HTERT RPE-1 (cell line): ENCODE data around the gene ST6GALNAC3.

ENCODE experiments used
- in situ Hi-C: fragments of 300-500 bp; cut with MboI; formaldehyde crosslinking; loops from 4 replicates; pipeline ENCODE4 v1.14.3; 2020; ENCODE audit warnings: low sequenced_read_pairs

The ST6GALNAC3 gene

GRCh38 chr1:76279101-76279748 lies 204.7 kb downstream of the ST6GALNAC3 start:
- in situ Hi-C loops = no loop called here

GRCh38 chr1:76281306-76281705 lies 206.8 kb downstream of the ST6GALNAC3 start:
- in situ Hi-C loops = no loop called here

GRCh38 chr1:76284842-76285241 lies 210.3 kb downstream of the ST6GALNAC3 start:
- in situ Hi-C loops = no loop called here

GRCh38 chr1:76285578-76286135 lies 211.1 kb downstream of the ST6GALNAC3 start:
- in situ Hi-C loops = no loop called here

DNA sequence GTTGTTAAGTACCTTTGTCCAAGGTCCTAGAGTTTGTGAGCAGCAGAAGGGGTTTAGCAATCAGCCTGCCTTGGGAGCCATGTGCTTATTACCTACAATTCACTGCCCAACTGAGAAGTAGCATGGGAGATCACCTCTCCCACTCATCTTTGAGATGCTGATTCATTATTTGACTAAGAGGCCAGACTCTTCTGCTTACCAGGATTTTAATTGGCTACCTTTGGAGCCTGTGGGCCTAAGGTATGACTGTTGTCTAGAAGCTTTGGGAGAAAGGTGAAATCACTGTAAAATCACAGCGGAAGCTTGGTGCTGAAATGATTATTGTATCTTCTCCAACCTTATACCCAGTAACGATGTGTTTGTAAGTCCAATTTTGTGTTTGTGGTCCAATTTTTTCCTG lies 213.4 kb downstream of the ST6GALNAC3 start:
- in situ Hi-C loops = no loop called here

DNA sequence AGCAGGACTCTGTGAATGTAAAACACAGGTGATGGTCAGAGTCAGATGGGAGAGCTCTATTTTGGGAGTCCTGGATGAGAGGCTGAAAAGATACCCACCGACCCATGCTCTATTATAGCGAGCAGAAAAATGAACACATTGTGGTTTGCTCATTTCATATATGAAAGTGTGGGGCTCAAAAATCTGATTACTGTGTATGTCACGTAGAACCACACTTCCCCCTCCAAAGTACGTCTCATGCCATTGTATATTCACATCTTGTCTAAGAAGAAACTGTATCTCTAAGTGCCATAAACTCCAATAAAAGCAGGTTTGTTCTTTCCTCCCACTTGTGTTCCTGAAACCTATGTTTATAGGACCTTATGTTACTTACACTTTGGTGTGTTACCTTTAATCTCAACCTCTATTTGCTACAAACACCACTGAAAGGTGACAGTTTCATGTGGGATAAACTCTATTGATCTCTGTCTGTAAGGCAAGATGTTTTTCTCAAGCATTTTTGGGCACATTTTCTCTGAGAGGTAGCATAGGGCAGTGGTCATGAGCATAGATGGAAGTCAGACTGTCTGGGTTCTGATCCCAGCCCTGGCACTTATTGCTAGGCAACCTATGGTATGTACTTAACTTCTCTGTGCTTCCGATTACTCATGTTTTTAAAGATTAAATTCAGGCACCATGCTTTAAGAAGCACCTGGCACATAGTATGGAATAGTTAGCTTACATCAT lies 214.4 kb downstream of the ST6GALNAC3 start:
- in situ Hi-C loops = no loop called here

GRCh38 chr1:76289692-76290091 lies 215.1 kb downstream of the ST6GALNAC3 start:
- in situ Hi-C loops = no loop called here

GRCh38 chr1:76290271-76290670 lies 215.7 kb downstream of the ST6GALNAC3 start:
- in situ Hi-C loops = no loop called here

DNA sequence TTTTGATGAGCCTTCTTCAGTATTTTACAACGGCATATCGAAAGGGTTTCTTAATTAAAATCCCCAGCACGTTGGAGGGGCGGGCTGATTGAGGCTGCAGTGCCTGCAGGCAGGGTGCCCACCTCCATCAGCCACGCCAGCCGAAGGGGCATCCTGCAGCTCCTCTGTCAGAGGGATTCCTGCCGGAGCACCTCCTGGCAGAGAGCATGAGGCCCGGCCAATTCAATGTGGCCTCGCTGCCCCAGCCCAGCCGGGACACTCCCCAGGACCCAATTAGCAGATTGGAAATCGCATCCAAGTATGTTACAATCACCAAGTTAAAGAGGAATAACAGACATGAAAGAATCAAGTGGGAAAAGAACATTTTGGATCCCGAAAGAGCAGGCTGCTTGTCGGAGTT lies 216.6 kb downstream of the ST6GALNAC3 start:
- in situ Hi-C loops = no loop called here

DNA sequence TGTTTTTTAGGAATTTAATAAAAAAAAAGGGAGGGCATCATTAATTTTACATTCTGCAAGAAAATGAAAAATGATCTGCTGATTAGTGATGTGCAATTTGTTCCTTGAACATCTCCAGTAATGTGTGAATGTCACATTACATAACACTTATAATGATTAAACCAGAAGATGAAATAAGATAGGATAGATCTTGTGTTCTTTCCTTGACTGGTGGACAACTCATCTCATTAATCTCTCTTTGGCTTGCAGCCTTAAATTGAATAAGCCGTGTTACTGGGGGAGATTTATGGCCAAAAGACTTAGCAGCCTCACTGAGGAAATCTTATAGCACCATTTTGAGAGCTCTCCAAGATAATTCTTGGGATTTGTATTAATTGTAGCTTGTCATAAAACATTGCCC lies 217.2 kb downstream of the ST6GALNAC3 start:
- in situ Hi-C loops = no loop called here

GRCh38 chr1:76292418-76293184 lies 218.1 kb downstream of the ST6GALNAC3 start:
- in situ Hi-C loops = no loop called here

GRCh38 chr1:76293831-76294230 lies 219.3 kb downstream of the ST6GALNAC3 start:
- in situ Hi-C loops = no loop called here

- in situ Hi-C loops = no loop called here
Measured at GRCh38 chr1:76294482-76295194, 220.1 kb downstream of the ST6GALNAC3 start.

- in situ Hi-C loops = no loop called here
Measured at GRCh38 chr1:76298399-76298798, 223.9 kb downstream of the ST6GALNAC3 start.

- in situ Hi-C loops = no loop called here
Measured at GRCh38 chr1:76299036-76299435, 224.5 kb downstream of the ST6GALNAC3 start.

- in situ Hi-C loops = no loop called here
Measured at GRCh38 chr1:76300556-76300955, 226.0 kb downstream of the ST6GALNAC3 start.

- in situ Hi-C loops = no loop called here
Measured at GRCh38 chr1:76302711-76303339, 228.3 kb downstream of the ST6GALNAC3 start.

DNA sequence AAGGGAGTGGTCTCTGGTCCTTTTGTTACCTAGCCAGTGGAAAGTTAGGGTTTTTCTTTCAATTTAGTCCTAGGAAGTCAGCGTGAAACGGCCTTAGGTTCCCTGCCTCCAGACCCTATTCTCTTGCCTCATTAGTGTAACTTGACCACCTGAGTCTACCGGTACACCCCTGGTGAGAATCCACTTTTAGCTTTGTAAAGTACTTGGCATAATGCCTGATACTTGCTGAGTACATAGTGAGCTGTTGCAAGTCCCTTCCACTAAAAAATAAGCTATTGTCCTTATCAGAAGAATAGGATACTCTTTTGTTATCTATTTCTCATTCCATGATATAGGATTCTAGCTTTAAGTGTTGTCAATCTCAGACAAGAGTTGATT lies 228.8 kb downstream of the ST6GALNAC3 start:
- in situ Hi-C loops = no loop called here

- in situ Hi-C loops = no loop called here
Measured at GRCh38 chr1:76313304-76313703, 238.8 kb downstream of the ST6GALNAC3 start.

DNA sequence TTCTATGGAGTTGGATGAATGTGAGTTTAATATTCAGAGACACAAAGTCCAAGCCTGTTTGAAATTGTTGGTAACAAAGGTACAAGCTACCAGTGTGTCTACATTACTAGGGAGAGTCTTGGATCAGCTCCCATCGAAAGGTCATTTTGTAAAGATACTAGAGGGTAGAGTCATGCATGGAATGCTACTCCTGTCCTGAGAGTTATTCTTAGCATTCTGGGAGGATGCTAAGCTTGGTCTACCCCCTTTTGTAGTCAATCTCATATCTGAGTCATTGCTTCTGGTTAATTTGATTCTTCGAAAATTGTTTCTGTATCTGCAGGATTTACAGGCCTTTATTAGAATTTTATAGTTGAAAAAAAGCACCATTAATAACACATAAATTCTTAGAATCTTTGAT lies 240.2 kb downstream of the ST6GALNAC3 start:
- in situ Hi-C loops = no loop called here
